Tongue (tissue), 2 donors: Measurements from ENCODE around the gene ADIRF. TPM values are rescaled to one million over a fixed set of nuclear protein-coding genes. Genes with fewer than 3 reads are reported as not detected.
A peak's percentile ranks its signal among the peaks of the same experiment; 100 is the strongest.
"Not testable (repeated sequence)": the region's sequence is repeated elsewhere in the genome, so short reads cannot be mapped to it uniquely, and the experiment has no call there.

Experiments used
- DNase-seq: peaks from one replicate; pipeline ENCODE4 v3.0.0-alpha.2; 2015
- total RNA-seq: library from RNA; depleted of rRNA; stranded (reverse); fragments of >200 nt; gene quantifications from one replicate; pipeline ENCODE4 v1.2.3, GENCODE V29; 2014

ADIRF gene
- total RNA-seq, 1 donor from 2014 or later: 13.2 TPM

DNA sequence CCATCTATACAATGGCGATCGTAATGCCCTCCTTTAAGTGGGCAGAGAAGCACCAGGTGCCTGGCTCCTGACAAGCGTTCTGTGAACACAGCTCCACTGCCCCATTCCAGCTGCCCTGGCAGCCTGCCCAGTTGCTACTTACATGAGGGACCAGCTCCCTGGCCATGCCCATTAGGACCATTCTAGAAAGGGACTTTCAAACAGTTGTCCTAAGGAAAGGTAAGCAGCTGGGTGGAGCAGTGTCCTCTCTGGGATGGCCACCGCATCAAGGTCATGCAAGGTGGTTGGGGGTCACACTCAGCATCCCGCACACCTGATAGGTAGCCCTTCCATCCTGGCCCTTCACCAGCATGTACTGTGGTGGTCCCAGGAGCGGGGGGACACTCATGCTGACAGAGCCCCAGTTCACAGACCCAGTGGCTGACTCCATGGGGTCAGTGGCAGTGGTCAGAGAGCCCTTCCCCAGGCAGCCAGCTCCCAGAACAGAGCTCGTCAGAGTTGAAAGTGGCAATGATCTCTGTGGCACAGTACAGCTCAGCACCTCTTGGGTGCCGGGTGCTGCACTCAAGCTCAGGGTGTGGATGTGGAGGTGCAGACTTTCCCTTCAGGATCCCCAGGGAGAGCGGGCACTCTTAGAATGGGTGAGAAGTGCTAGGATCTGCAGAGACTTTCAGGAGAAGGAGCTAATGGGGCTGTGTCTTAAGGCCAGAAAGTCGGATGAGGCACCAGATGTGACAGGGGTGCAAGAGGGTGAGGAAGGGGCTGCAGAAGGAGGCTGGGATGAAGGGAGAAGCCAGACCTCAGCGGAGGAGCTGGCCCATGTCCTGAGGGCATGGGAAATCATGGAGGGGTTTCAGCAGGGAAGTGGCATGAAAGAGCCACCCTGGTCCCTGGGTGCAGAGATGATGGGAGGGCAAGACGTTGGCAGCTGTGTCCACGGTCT, 21.8 kb upstream of the ADIRF start:
- peak; percentile 65 for DNase-seq

DNA sequence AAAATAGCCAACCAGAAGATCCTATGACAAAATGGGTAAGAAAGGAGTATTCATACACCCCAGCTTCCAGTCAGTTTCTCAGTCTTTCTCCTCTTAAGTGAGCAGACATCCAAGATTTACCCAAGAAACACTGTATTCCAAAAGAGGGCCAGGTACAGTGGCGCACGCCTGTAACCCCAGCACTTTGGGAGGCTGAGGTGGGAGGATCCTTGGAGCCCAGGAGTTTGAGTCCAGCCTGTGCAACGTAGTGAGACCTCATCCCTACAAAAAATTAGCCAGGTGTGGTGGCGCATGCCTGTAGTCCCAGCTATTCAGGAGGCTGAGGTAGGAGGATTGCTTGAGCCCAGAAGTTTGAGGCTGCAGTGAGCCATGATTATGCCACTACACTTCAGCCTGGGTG, 20.5 kb upstream of the ADIRF start:
- not testable (repeated sequence) for DNase-seq

GRCh38 chr10:86950349-86950748, 17.9 kb upstream of the ADIRF start:
- DNase-seq: no peak

GRCh38 chr10:86951184-86951761, 17.0 kb upstream of the ADIRF start:
- DNase-seq: no peak

DNA sequence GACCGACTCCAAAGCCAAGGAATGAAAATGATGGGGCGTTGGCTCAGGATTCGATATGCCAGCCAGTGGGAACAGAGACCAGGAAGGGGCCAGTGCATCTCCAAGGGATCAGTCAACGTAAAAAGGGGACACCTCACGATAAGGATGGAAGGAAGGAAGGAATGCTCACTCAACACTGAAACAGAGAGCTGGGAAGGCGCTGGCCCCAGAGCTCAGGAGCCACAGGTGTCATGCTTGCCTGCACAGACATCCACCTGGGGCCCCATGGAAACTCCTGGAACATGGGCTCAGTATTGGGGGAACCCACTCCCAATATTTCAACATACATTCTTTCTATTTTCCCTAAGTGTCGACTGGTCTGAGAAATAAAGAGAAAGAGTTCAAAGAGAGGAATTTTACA, 16.2 kb upstream of the ADIRF start:
- no peak for DNase-seq

DNA sequence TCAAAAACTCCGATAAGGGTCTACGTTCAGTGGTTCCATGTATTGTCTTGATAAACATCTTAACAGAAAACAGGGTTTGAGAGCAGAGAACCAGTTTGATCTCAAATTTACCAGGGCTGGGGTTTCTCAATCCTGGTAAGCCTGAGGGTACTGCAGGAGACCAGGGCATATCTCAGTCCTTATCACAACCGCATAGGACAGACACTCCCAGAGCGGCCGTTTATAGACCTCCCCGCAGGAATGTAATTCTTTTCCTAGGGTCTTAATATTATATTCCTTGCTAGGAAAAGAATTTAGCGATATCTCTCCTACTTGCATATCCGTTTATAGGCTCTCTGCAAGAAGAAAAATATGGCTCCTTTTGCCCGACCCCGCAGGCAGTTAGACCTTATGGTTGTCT, 15.6 kb upstream of the ADIRF start:
- DNase-seq: not testable (repeated sequence)

DNA sequence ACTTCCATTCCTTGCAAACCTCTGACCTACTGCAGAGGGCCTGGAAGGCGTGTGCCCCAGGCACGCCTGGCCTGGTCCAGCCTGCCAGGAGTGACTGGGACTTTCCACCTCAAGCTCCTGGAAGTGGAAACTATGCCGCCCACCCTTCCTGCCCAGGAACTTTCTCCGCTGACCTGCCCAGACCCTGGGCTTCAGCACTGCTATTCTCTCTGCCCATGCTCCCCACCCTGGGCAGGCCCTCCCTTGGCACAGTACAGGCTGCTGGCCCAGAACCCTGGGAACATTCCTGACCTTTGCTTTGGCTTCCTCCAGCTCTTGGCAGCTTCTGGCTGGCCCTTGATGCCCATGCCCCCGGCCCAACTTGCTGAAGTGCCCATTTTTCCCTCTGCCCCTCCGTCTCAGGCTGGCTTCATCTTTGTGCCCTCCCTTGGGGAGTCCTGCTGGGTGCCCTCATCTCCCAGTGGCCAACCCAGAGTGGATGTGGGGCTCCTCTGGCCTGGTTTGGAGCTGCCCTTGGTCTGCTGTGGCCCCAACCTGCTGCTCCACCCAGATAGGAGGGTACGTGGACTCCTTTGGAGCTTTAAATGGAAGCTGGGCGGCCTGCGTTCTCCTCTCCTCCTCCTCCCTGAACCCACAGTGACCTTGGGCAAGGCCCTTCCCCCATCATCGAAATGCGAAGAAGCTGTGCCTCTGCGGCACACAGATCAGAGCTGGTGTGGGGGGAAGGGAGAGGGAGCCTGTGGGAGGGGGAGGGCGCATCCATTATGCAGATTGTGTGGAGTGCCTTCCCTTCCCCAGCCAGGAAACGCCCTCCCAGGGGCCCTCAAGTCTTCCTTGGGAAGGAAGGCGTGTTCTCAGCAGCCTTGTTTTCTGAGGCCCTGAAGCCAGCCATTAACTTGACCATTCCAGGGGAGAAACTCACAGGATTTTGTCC, 14.3 kb upstream of the ADIRF start:
- peak; percentile 69 for DNase-seq

DNA sequence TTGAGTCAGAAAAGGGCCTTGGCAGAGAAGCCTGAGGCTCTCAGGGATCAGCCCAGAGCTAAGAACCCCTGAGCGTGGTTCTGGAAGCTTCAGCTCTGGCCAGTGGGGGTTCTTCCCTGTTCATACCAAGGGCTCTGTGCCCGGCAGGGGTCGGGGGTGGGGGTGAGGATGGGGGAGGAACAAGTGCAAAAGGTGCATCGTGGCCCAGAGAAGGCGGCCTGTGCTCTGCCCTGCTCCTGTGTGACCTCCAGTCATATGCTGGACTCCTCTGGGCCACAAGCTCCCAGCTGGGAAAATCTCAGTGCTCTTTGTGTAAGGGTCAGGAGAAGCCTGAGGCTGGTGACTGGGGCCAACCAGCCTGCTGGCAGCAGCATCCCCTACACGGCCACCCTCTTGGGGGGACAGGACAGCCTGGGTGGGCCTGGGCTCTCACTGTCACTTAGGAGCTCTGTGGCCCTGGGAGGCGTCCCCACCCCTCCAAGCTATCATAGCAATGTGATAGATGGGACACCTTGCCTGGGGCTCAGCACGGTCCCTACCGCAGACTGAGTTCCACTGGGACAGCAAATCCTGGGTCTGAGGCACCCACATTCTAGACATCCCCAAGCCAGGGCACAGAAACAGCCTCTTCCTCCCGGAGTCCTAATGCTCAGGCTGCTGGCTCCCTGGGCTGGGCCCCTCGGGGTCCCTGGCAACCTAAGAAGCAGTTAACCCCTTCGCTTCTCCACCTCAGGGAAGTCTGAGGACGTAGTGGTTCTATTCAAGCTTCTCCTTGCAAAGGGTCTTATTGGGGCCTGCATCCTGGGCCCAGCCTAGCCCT, 13.4 kb upstream of the ADIRF start:
- no peak for DNase-seq

DNA sequence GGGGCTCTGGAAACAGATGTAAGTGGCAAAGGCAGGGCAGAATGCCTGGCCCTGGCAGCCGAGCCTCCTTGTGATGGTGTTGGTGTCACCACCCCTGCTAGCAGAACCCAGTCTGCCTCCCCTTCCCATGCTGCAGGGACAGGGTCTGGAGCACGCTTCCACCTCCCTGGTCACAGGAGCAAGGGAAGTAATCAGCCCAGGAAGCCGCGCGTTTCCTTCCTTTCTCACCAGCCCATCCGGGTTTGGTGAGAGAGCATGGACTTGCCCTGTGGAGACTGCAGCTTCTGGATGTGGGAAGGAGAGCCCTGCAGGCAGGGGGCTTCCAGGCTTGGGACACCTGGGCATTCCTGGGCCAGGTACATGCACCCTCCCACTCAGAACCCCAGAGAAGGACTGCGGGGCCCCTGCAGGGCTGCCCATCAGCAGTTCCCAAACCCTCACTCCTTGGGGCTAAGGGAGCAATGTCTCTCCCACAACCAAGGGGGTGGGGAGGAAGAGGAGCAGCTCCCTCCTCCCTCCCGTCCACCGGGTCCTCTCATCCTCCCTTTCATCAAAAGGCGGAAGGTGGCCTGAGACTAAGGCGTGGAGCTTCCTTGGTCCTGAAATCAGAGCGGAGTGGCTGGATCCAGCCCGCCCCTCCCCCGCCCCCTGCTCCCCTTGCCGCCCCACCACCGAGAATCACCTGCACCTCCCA, 12.6 kb upstream of the ADIRF start:
- no peak for DNase-seq

- DNase-seq: no peak
These were observed 12.0 kb upstream of the ADIRF start for GRCh38 chr10:86956195-86956847.

DNA sequence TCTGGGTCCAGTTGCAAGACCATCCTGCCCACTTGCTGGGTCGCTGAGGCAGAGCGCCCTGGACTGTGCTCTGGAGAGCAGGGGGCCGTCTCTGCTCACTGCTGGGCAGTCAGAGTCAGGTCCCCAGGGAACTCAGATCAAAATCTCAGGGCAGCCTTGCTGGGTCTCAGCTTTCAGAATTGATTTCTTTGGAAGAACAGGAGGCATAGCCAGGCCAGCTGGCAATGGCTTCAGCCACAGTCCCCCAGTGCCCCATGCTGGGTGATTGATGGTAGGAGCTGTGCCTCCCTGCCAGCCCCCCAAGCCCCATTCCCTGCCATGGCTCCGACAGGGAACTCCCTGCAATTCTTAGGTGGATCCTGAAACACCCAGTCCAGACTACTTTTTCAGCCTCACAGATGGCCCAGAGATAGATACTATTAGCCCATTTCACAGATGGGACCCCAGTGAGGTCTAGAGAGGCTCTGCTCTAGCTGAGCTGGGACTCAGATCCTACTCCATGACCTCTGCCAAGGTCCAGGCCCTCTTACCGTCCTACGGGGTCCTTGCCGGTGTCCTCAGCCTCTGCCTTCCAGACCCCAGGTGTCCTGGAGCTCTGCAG, 11.3 kb upstream of the ADIRF start:
- no peak for DNase-seq

DNA sequence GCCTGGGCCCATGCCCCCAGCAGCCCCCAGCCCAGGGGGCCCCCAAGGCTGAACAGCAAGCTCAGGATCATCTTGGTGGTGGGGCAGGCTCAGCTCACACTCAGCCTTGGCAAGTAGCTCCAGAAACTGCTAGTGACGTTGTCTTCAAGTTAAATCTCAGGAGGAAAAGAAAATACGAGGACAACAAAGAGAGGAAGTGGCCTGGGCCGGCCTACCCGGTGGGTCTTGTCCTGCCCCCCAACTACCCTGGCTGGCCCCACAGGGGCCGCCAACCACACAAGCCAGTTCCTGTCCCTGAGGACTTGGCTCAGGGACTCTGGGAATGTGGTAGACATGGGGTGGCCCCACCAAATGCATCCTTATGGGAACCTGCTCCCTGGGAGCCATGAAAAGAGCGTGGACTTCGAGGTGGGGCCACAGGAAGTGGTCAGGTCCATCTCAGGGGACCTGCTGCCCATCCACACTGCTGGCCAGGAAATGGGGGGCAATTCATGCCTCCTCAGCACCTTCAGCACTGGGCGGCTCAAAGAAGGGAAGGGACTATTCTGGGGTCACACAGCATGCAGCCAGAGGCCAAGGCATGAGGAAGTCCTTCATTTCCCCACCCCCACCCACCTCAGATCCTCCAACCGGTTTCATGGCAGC, 10.7 kb upstream of the ADIRF start, which contains the start of gene MMRN2:
Gene MMRN2 (minus strand): TSS at position 145 of the 645 bp plus-strand sequence. CDS start 74 bp downstream, at position 71.
- no peak for DNase-seq

DNA sequence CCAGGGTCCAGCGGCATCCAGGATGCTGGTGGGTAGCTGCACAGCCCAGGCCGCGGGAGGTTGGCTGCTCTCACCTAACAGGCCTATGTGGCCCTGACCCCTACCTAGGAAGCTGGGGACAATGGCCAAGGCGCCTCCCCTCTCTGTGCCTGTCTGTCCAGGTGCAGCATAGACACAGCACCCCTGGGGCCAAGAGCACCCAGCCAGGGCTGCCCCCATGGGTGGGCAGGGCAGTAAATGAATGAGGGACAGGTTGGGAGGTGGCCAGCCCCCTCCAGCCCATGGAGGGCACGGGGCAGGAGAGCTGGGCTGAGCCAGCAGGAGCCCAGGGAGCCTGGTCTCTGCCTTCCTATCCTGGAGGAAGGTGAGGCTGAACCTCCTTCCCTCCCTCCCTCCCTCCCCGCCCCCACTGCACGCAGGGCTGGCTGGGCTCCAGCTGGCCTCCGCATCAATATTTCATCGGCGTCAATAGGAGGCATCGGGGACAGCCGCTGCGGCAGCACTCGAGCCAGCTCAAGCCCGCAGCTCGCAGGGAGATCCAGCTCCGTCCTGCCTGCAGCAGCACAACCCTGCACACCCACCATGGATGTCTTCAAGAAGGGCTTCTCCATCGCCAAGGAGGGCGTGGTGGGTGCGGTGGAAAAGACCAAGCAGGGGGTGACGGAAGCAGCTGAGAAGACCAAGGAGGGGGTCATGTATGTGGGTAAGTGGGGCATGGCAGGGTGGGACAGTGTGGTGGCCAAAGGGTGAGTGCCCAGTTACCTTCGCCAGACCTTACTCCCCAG, 10.0 kb upstream of the ADIRF start, which contains the start of gene SNCG:
Gene SNCG (plus strand): TSS at position 484 of the 785 bp plus-strand sequence. CDS start 99 bp downstream, at position 583.
- no peak for DNase-seq

- no peak for DNase-seq
These were observed 9.2 kb upstream of the ADIRF start for GRCh38 chr10:86958901-86959736.

DNA sequence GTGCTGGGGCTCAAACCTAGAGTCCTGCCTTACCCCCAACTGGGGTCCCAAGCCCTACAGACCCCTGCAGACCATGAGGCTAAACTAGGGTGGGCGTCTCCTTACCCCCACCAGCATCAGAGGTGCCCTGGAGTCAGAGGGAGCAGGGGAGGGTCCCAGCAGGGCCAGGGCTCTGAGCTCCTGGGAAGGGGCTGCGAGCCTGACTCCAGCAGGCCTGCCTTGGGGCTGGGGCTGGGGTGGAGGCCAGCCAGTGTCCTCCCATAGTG, 8.6 kb upstream of the ADIRF start:
- DNase-seq: no peak

GRCh38 chr10:86960003-86960862, 8.0 kb upstream of the ADIRF start:
- DNase-seq: peak; percentile 62
